ENCODE measurements around the gene AMN1. TPM values are rescaled to one million over a fixed set of nuclear protein-coding genes. Genes with fewer than 3 reads are reported as not detected.

Gene AMN1
- total RNA-seq, 1 experiment from 2014 or later: 15.8 TPM

DNA sequence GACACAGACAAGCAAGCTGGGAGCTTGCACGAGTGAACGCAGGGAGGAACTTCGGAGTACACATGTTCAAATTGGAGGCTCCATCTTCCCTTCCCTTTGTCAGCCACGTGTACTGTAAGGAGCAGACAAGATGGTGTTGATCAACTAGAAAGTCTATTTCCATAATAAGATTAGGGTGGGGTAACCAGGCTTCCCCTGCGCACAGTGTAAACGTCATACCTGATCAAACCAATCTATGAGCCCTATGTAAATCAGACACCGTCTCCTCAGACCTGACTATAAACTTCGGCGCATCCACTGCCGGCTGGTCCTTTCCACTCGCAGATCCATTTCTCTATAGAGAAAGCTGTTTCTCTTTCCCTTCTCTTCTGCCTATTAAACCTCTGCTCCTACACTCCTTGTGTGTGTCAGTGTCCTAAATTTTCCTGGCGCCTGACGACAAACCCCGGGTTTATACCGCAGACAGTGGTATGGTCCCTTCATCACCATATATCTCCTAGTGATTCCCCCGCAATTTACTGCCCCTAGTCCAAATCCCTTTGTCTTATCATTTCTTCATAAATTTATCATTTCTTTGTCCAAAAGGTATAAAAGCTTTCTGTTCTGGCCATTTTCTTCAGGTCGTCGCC, 76.8 kb downstream of the AMN1 start:
- TF ChIP-seq, protein P1, sequence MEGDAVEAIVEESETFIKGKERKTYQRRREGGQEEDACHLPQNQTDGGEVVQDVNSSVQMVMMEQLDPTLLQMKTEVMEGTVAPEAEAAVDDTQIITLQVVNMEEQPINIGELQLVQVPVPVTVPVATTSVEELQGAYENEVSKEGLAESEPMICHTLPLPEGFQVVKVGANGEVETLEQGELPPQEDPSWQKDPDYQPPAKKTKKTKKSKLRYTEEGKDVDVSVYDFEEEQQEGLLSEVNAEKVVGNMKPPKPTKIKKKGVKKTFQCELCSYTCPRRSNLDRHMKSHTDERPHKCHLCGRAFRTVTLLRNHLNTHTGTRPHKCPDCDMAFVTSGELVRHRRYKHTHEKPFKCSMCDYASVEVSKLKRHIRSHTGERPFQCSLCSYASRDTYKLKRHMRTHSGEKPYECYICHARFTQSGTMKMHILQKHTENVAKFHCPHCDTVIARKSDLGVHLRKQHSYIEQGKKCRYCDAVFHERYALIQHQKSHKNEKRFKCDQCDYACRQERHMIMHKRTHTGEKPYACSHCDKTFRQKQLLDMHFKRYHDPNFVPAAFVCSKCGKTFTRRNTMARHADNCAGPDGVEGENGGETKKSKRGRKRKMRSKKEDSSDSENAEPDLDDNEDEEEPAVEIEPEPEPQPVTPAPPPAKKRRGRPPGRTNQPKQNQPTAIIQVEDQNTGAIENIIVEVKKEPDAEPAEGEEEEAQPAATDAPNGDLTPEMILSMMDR (conservative IDR thresholded peaks at IDR 0.05; ENCODE audit: low read depth, low read length): no peak
- TF ChIP-seq EZH2 (IDR thresholded peaks at IDR 0.05; ENCODE audit: borderline replicate concordance, low read depth, low read length, poor library complexity, severe bottlenecking): no peak
- ChIA-PET POLR2A (ENCODE audit: low non-redundant PET) (no interaction called here), CTCF (no interaction called here)
- intact Hi-C loops (cut with micrococcal nuclease; ENCODE audit: unreplicated experiment): loop anchor here (2.0 to 10.0 kb wide), 2 partner anchors 409 to 1023 kb away; partner anchors contain the start of gene DNM1L
- Histone ChIP-seq H3K4me3 (ENCODE audit: low read depth, low read length, poor library complexity, severe bottlenecking) (no peak overlapping the region), H3K9me3 (ENCODE audit: low read depth, low read length, poor library complexity, severe bottlenecking) (no peaks in the 10 kb centered on the region), H3K27ac (ENCODE audit: low read depth, low read length, poor library complexity, severe bottlenecking) (no peak overlapping the region), H3K36me3 (ENCODE audit: insufficient read depth, low read length, poor library complexity, severe bottlenecking) (no peaks in the 10 kb centered on the region), H3K27me3 (replicated peaks; ENCODE audit: insufficient read depth, low read depth, low read length, poor library complexity) (no peaks in the 10 kb centered on the region), H3K4me1 (ENCODE audit: insufficient read depth, low read length, poor library complexity, severe bottlenecking) (peaks cover 4% of the 10 kb centered on the region)
- no TSS peak for BruUV-seq (replicated peaks)
- DNase-seq (ENCODE audit: low spot score): no peak

DNA sequence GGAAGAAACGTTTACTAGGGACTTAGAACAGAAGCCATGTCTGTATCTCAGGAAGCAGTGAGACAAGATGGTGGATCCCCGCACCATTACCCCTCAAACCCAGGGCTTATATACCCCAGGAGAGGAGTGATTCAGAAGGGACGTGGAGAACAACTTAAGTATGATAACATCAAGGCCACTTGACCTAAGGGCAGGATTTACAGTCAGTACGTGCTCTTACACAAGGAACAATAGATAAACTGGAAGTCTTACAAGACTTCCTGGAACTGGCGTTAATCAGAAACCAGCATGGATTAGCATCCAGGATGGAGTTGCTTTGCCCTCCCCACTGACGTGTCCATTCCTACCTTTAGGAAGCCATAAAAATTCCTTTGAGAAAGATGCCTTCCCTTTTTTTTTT, 77.9 kb downstream of the AMN1 start:
- Histone ChIP-seq H3K9me3 (ENCODE audit: low read depth, low read length, poor library complexity, severe bottlenecking) (no peaks in the 10 kb centered on the region), H3K27me3 (replicated peaks; ENCODE audit: insufficient read depth, low read depth, low read length, poor library complexity) (no peaks in the 10 kb centered on the region), H3K4me1 (ENCODE audit: insufficient read depth, low read length, poor library complexity, severe bottlenecking) (peaks cover 4% of the 10 kb centered on the region), H3K4me3 (ENCODE audit: low read depth, low read length, poor library complexity, severe bottlenecking) (no peak overlapping the region), H3K36me3 (ENCODE audit: insufficient read depth, low read length, poor library complexity, severe bottlenecking) (no peaks in the 10 kb centered on the region), H3K27ac (ENCODE audit: low read depth, low read length, poor library complexity, severe bottlenecking) (no peak overlapping the region)
- TF ChIP-seq, protein P1 (conservative IDR thresholded peaks at IDR 0.05; ENCODE audit: low read depth, low read length): no peak
- TF ChIP-seq EZH2 (IDR thresholded peaks at IDR 0.05; ENCODE audit: borderline replicate concordance, low read depth, low read length, poor library complexity, severe bottlenecking): no peak
- CTCF ChIA-PET: no interaction called here
- intact Hi-C loops (cut with micrococcal nuclease; ENCODE audit: unreplicated experiment): loop anchor here (10.0 kb wide), 1 partner anchor 1024 kb away; the partner anchor contains the start of gene DNM1L
- no TSS peak for BruUV-seq (replicated peaks)
- POLR2A ChIA-PET (ENCODE audit: low non-redundant PET): no interaction called here
- no peak for DNase-seq (ENCODE audit: low spot score)

- TF ChIP-seq, protein P1 (conservative IDR thresholded peaks at IDR 0.05; ENCODE audit: low read depth, low read length): no peak
- no peak for TF ChIP-seq EZH2 (IDR thresholded peaks at IDR 0.05; ENCODE audit: borderline replicate concordance, low read depth, low read length, poor library complexity, severe bottlenecking)
- POLR2A ChIA-PET (ENCODE audit: low non-redundant PET): no interaction called here
These were observed 81.7 kb downstream of the AMN1 start for GRCh38 chr12:31647086-31647491.

More at GRCh38 chr12:31647086-31647491, 81.7 kb downstream of the AMN1 start:
- Histone ChIP-seq H3K27me3 (replicated peaks; ENCODE audit: insufficient read depth, low read depth, low read length, poor library complexity) (no peaks in the 10 kb centered on the region), H3K4me1 (ENCODE audit: insufficient read depth, low read length, poor library complexity, severe bottlenecking) (no peaks in the 10 kb centered on the region), H3K4me3 (ENCODE audit: low read depth, low read length, poor library complexity, severe bottlenecking) (no peak overlapping the region), H3K9me3 (ENCODE audit: low read depth, low read length, poor library complexity, severe bottlenecking) (no peaks in the 10 kb centered on the region), H3K27ac (ENCODE audit: low read depth, low read length, poor library complexity, severe bottlenecking) (no peak overlapping the region), H3K36me3 (ENCODE audit: insufficient read depth, low read length, poor library complexity, severe bottlenecking) (no peaks in the 10 kb centered on the region)
- intact Hi-C loops (cut with micrococcal nuclease; ENCODE audit: unreplicated experiment): no loop called here
- no peak for DNase-seq (ENCODE audit: low spot score)
- BruUV-seq (replicated peaks): no TSS peak
- CTCF ChIA-PET: no interaction called here

Measured in A673 (cell line).